Liver (tissue), 3 donors: ENCODE measurements around the gene RYR2.

Source experiments
- CTCF ChIP-seq: fragments of 150-350 bp; IDR thresholded peaks from 2 replicates; pipeline ENCODE4 v1.5.1; 2017; ENCODE audit warnings: improper control_type of control experiment, low read depth, low read length; ENCODE audit not compliant: missing input control
- JUND ChIP-seq, 2 donors: IDR thresholded peaks; 2 replicates each; pipeline ENCODE4 v1.6.1; 2016; ENCODE audit warnings: antibody characterized with exemption in 2 of 2
- RAD21 ChIP-seq, 2 donors: IDR thresholded peaks; 2 replicates each; pipeline ENCODE4 v1.6.1; 2016; ENCODE audit warnings: antibody characterized with exemption in 2 of 2, mild to moderate bottlenecking in 2 of 2
- TF ChIP-seq, protein P1 (sequence below): IDR thresholded peaks from 2 replicates; pipeline ENCODE4 v1.6.1; 2016; ENCODE audit warnings: antibody characterized with exemption
- donor health status: healthy.
- donor health status: healthy.

- TF ChIP-seq CTCF (no peak), RAD21 (IDR thresholded peaks at IDR 0.05) (no peak), JUND (IDR thresholded peaks at IDR 0.05) (no peak)
- TF ChIP-seq, protein P1, sequence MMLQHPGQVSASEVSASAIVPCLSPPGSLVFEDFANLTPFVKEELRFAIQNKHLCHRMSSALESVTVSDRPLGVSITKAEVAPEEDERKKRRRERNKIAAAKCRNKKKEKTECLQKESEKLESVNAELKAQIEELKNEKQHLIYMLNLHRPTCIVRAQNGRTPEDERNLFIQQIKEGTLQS = no peak
These were observed 251.8 kb downstream of the RYR2 start for GRCh38 chr1:237293804-237294203.
